GM12878 (cell line): ENCODE measurements around the gene DEFB123. TPM values are rescaled to one million over a fixed set of nuclear protein-coding genes. Genes with fewer than 3 reads are reported as not detected.
"Not testable (repeated sequence)": the region's sequence is repeated elsewhere in the genome, so short reads cannot be mapped to it uniquely, and the experiment has no call there.

Experiments used
- ATAC-seq: fragments of 200-7000 bp; cut with Tn5 transposase; 3 replicates; pipeline ENCODE4 v1.9.1; 2020; ENCODE audit warnings: mild to moderate bottlenecking, moderate library complexity
- BruUV-seq: library from RNA; stranded (reverse); fragments of 400-500 nt; replicated peaks from 2 replicates; lab custom pipeline; 2021; lab: Mats Ljungman, UMichigan
- CTCF ChIA-PET: fragments of 300-600 bp; sonication (Branson Sonifier 250); formaldehyde crosslinking; extraction: SDS; loops from one replicate; lab custom pipeline; 2021; ENCODE audit warnings: inconsistent platforms; lab: Yijun Ruan, JAX
- POLR2A ChIA-PET: fragments of 350-600 bp; formaldehyde crosslinking; extraction: SDS; loops from one replicate; lab custom pipeline; 2021; ENCODE audit warnings: inconsistent platforms; lab: Charles Lee
- RAD21 ChIA-PET: fragments of 300-600 bp; sonication (Branson Sonifier 250); formaldehyde crosslinking; loops from one replicate; lab custom pipeline; 2023; ENCODE audit warnings: antibody characterized with exemption; ENCODE audit not compliant: unreplicated experiment; lab: Charles Lee
- SMC1A ChIA-PET: fragments of 300-600 bp; sonication (Branson Sonifier 250); formaldehyde crosslinking; loops from one replicate; lab custom pipeline; 2023; ENCODE audit not compliant: unreplicated experiment, uncharacterized antibody; lab: Charles Lee
- DNase-seq: peaks from one replicate; pipeline ENCODE4 v3.0.0-alpha.2; 2011; ENCODE audit warnings: low read depth, low spot score
- FAIRE-seq: peaks from 3 replicates; lab custom pipeline; 2011; peaks lifted over from hg19 to GRCh38; lab: Jason Lieb, UNC
- H2AFZ ChIP-seq: 2 replicates; pipeline ENCODE4 v1.6.0; 2011; ENCODE audit warnings: low read depth, low read length, control low read depth; ENCODE audit not compliant: control insufficient read depth
- H3K27ac ChIP-seq: 2 replicates; pipeline ENCODE4 v1.5.1; 2011; ENCODE audit warnings: control low read depth; ENCODE audit not compliant: control insufficient read depth, insufficient read depth
- H3K27me3 ChIP-seq, 2 experiments: replicated peaks in 1 of 2; 2 replicates each; pipeline versions ENCODE4 v1.6.0 to v1.6.1; 2011; ENCODE audit warnings: low read length in 1 of 2; ENCODE audit not compliant: control insufficient read depth in 2 of 2, insufficient read depth in 2 of 2
- H3K36me3 ChIP-seq, 2 experiments: 2 replicates each; pipeline ENCODE4 v1.5.1; 2011; ENCODE audit warnings: low read length in 1 of 2; ENCODE audit not compliant: control insufficient read depth in 2 of 2, insufficient read depth in 2 of 2
- H3K4me1 ChIP-seq: 2 replicates; pipeline ENCODE4 v1.6.1; 2011; ENCODE audit warnings: mild to moderate bottlenecking, low read length, moderate library complexity, mixed read lengths; ENCODE audit not compliant: control insufficient read depth, insufficient read depth
- H3K4me2 ChIP-seq: 2 replicates; pipeline ENCODE4 v1.6.0; 2011; ENCODE audit warnings: control low read depth; ENCODE audit not compliant: control insufficient read depth, insufficient read depth
- H3K4me3 ChIP-seq: fragments of 200-600 bp; sonication (generic); 2 replicates; pipeline ENCODE4 v1.5.1; 2016
- H3K79me2 ChIP-seq: 2 replicates; pipeline ENCODE4 v1.6.0; 2011; ENCODE audit warnings: low read length; ENCODE audit not compliant: control insufficient read depth, insufficient read depth
- H3K9ac ChIP-seq: 2 replicates; pipeline ENCODE4 v1.8.0; 2011; ENCODE audit warnings: low read length, control low read depth, mixed read lengths; ENCODE audit not compliant: control insufficient read depth, insufficient read depth
- H3K9me3 ChIP-seq: replicated peaks from 3 replicates; pipeline ENCODE4 v1.5.1; 2011; ENCODE audit warnings: mild to moderate bottlenecking, low read length; ENCODE audit not compliant: control insufficient read depth, insufficient read depth
- H4K20me1 ChIP-seq: 2 replicates; pipeline ENCODE4 v1.6.0; 2011; ENCODE audit not compliant: control insufficient read depth, insufficient read depth
- BCL3 ChIP-seq: IDR thresholded peaks from 2 replicates; pipeline ENCODE4 v1.6.1; 2011; ENCODE audit warnings: borderline replicate concordance, low read depth, mild to moderate bottlenecking, moderate library complexity, low read length; ENCODE audit not compliant: insufficient read depth, poor library complexity, severe bottlenecking
- E4F1 ChIP-seq: fragments of 450-650 bp; IDR thresholded peaks from 2 replicates; pipeline ENCODE4 v1.6.1; 2018; ENCODE audit warnings: borderline replicate concordance, mild to moderate bottlenecking; ENCODE audit not compliant: partially characterized antibody
- EED ChIP-seq: sonication (generic); IDR thresholded peaks from 2 replicates; pipeline ENCODE4 v1.6.1; 2016; ENCODE audit warnings: antibody characterized with exemption, low read depth
- JUNB ChIP-seq: IDR thresholded peaks from 2 replicates; pipeline ENCODE4 v1.6.1; 2016; ENCODE audit warnings: antibody characterized with exemption, mild to moderate bottlenecking
- NFYB ChIP-seq: IDR thresholded peaks from 2 replicates; pipeline ENCODE4 v1.6.1; 2011; ENCODE audit warnings: low read depth, mild to moderate bottlenecking, low read length, improper control_type of control experiment, moderate library complexity; ENCODE audit not compliant: insufficient read depth
- POLR2A ChIP-seq: IDR thresholded peaks from 2 replicates; pipeline ENCODE4 v1.6.1; 2011; ENCODE audit warnings: low read depth, mild to moderate bottlenecking, low read length
- RAD21 ChIP-seq: IDR thresholded peaks from 2 replicates; pipeline ENCODE4 v1.6.1; 2011; ENCODE audit warnings: mild to moderate bottlenecking, low read depth, low read length, moderate library complexity; ENCODE audit not compliant: insufficient read depth
- REST ChIP-seq: IDR thresholded peaks from 2 replicates; pipeline ENCODE4 v1.6.1; 2012; ENCODE audit warnings: mild to moderate bottlenecking, low read depth, low read length
- TCF7 ChIP-seq: IDR thresholded peaks from 2 replicates; pipeline ENCODE4 v1.6.1; 2014; ENCODE audit warnings: antibody characterized with exemption, borderline replicate concordance
- WGBS: methylation state at CpG from one replicate; pipeline ENCODE4 v1.1.6; 2016; ENCODE audit warnings: low lambda C conversion rate; ENCODE audit not compliant: insufficient replicate concordance, insufficient coverage; ENCODE audit errors: missing lambda C conversion rate; 5-methylcytosine and 5-hydroxymethylcytosine counted together
- in situ Hi-C: fragments of 300-500 bp; cut with MboI; formaldehyde crosslinking; loops from 9 replicates; pipeline ENCODE4 v1.14.3; 2018; ENCODE audit warnings: mixed read lengths
- intact Hi-C: fragments of 100-400 bp; cut with micrococcal nuclease; formaldehyde crosslinking; loops from one replicate; pipeline ENCODE4 v1.14.2; 2022; ENCODE audit not compliant: unreplicated experiment
- polyA plus RNA-seq, 11 experiments: library from polyadenylated mRNA; depleted of rRNA in 4 of 11; unstranded in 6 of 11; stranded (reverse) in 5 of 11; fragments of >200 nt; fragmentation: Nextera tagmentation in 4 of 11; fragmentation: Illumina TruSeq in 1 of 11; extraction: Ambion mirVana in 4 of 11; extraction: Trizol in 1 of 11; gene quantifications; 1 replicate in 1 of 11; 2 replicates in 10 of 11; pipeline versions ENCODE4 v1.2.1 to v1.2.3, GENCODE V29; 2011 to 2016; ENCODE audit warnings: inconsistent platforms in 2 of 11, missing spikeins in 2 of 11, low read depth in 1 of 11
- total RNA-seq, 4 experiments: library from RNA; depleted of rRNA in 3 of 4; stranded (reverse); fragments of >200 nt in 3 of 4; fragmentation: Illumina TruSeq in 1 of 4; extraction: Trizol in 1 of 4; gene quantifications; 2 replicates each; pipeline versions ENCODE4 v1.2.1 to v1.2.3, GENCODE V29; 2013 to 2021

The DEFB123 gene
- total and polyA plus RNA-seq, 10 of the 15 experiments (the other 5 are each of a cell fraction or from before 2014, with no cell fraction given): not detected

- 84% methylated on average over 13 of the region's 31 CpGs for WGBS
- H3K9me3 ChIP-seq, POLR2A ChIA-PET, in situ Hi-C loops, BruUV-seq, H3K4me1 ChIP-seq, H2AFZ ChIP-seq, H3K36me3 ChIP-seq, SMC1A ChIA-PET, intact Hi-C loops, H3K9ac ChIP-seq, H4K20me1 ChIP-seq, H3K27ac ChIP-seq, H3K4me3 ChIP-seq, ATAC-seq, H3K27me3 ChIP-seq, RAD21 ChIA-PET, H3K79me2 ChIP-seq, FAIRE-seq, CTCF ChIA-PET, DNase-seq, H3K4me2 ChIP-seq: not testable (repeated sequence)
Observed at GRCh38 chr20:31427576-31427975, 12.9 kb upstream of the DEFB123 start.

DNA sequence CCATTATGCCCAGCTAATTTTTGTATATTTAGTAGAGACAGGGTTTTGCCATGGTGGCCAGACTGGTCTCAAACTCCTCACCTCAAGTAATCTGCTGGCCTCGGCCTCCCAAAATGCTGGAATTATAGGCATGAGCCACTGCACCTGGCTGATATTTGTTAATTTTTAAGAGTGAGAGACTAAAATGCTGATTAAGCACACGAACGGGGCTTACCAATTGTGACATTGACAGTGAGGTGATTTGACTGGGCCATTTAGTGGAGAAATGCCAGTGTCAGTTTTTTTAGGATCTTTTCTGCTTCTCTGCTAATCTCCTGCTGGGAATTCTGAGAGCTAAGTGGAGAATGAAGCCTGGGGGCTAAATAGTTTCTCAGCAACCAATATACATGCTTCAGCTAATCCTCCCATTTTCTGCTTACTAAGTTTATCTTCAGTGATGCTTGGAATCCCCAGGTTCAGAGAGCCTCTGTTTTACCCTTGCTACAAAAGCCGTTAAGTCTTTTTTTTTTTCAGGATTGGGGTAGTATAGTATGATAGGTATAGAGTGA lies 9.8 kb upstream of the DEFB123 start:
- ChIA-PET RAD21 (no interaction called here), CTCF (interaction anchor here (0.8 to 1.5 kb wide), 2 partner anchors 10 to 84 kb away, joined by 4 to 6 read pairs; partner anchors contain the start of gene HM13), POLR2A (no interaction called here), SMC1A (interaction anchor here (1.0 kb wide), 1 partner anchor 10 kb away, joined by 3 read pairs; no protein-coding TSS in a partner anchor)
- no peaks in the 10 kb centered on the region for H3K4me1 ChIP-seq
- H2AFZ ChIP-seq: no peak overlapping the region
- no peak overlapping the region for H3K4me3 ChIP-seq
- H3K36me3 ChIP-seq: no peaks in the 10 kb centered on the region
- WGBS: 31% methylated on average over 4 of the region's 4 CpGs
- no peak overlapping the region for H3K27ac ChIP-seq
- no peak overlapping the region for H3K9ac ChIP-seq
- FAIRE-seq (no peak), ATAC-seq (no peak), DNase-seq (no peak)
- H3K9me3 ChIP-seq: no peaks in the 10 kb centered on the region
- in situ Hi-C loops (no loop called here), intact Hi-C loops (no loop called here)
- no peak overlapping the region for H3K4me2 ChIP-seq
- H4K20me1 ChIP-seq: no peaks in the 10 kb centered on the region
- no peaks in the 10 kb centered on the region for H3K79me2 ChIP-seq
- BruUV-seq: no TSS peak
- no peaks in the 10 kb centered on the region for H3K27me3 ChIP-seq
- TF ChIP-seq TCF7 (no peak), EED (no peak), JUNB (no peak), BCL3 (no peak), NFYB (no peak), E4F1 (no peak), RAD21 (no peak), POLR2A (no peak), REST (no peak)
